PC-9 (cell line): Measurements from ENCODE around the gene CCDC34. TPM values are rescaled to one million over a fixed set of nuclear protein-coding genes. Genes with fewer than 3 reads are reported as not detected.

Experiments
- BruUV-seq: library from RNA; stranded (reverse); fragments of 400-500 nt; replicated peaks from 2 replicates; lab custom pipeline; 2021; lab: Mats Ljungman, UMichigan
- CTCF ChIA-PET: fragments of 300-600 bp; sonication (Branson Sonifier 250); formaldehyde crosslinking; loops from one replicate; lab custom pipeline; 2022; ENCODE audit warnings: antibody characterized with exemption; lab: Charles Lee
- POLR2A ChIA-PET: fragments of 300-600 bp; sonication (Branson Sonifier 250); formaldehyde crosslinking; loops from one replicate; lab custom pipeline; 2022; ENCODE audit warnings: antibody characterized with exemption; ENCODE audit not compliant: unreplicated experiment; lab: Charles Lee
- DNase-seq, 2 experiments: peaks; one replicate each; pipeline versions ENCODE4 v3.0.0 to v3.0.0-alpha.2; 2015 to 2022; ENCODE audit warnings: mixed read lengths in 1 of 2
- H2AFZ ChIP-seq: fragments of 200-600 bp; sonication (generic); 2 replicates; pipeline ENCODE4 v1.8.1; 2017; ENCODE audit warnings: antibody characterized with exemption
- H3F3A ChIP-seq: fragments of 200-600 bp; sonication (generic); 2 replicates; pipeline ENCODE4 v1.8.1; 2017; ENCODE audit warnings: antibody characterized with exemption, mild to moderate bottlenecking, low read depth; ENCODE audit not compliant: insufficient read depth
- H3K27ac ChIP-seq: fragments of 200-600 bp; sonication (generic); 2 replicates; pipeline ENCODE4 v1.6.1; 2016; ENCODE audit warnings: mixed run types
- H3K27me3 ChIP-seq: fragments of 200-600 bp; sonication (generic); 2 replicates; pipeline ENCODE4 v1.6.1; 2016; ENCODE audit warnings: low read depth, mixed run types; ENCODE audit not compliant: insufficient read depth
- H3K36me3 ChIP-seq: fragments of 200-600 bp; sonication (generic); 2 replicates; pipeline ENCODE4 v1.6.1; 2016; ENCODE audit warnings: low read depth, mixed run types
- H3K4me1 ChIP-seq: fragments of 200-600 bp; sonication (generic); replicated peaks from 2 replicates; pipeline ENCODE4 v1.6.1; 2016; ENCODE audit warnings: mixed run types; ENCODE audit not compliant: insufficient read depth
- H3K4me2 ChIP-seq: fragments of 200-600 bp; sonication (generic); 2 replicates; pipeline ENCODE4 v1.6.1; 2017; ENCODE audit warnings: mixed run types
- H3K4me3 ChIP-seq: fragments of 200-600 bp; sonication (generic); 2 replicates; pipeline ENCODE4 v1.6.1; 2016; ENCODE audit warnings: mixed run types
- H3K79me2 ChIP-seq: fragments of 200-600 bp; sonication (generic); 2 replicates; pipeline ENCODE4 v1.6.1; 2017; ENCODE audit warnings: low read depth, mixed run types
- H3K9me2 ChIP-seq: fragments of 200-600 bp; sonication (generic); 2 replicates; pipeline ENCODE4 v1.8.1; 2017; ENCODE audit warnings: mild to moderate bottlenecking; ENCODE audit not compliant: insufficient read depth
- H3K9me3 ChIP-seq: fragments of 200-600 bp; sonication (generic); 2 replicates; pipeline ENCODE4 v1.8.1; 2016; ENCODE audit warnings: low read depth; ENCODE audit not compliant: insufficient read depth
- H4K20me1 ChIP-seq: fragments of 200-600 bp; sonication (generic); 2 replicates; pipeline ENCODE4 v1.8.1; 2017; ENCODE audit not compliant: insufficient read depth
- CTCF ChIP-seq: fragments of 200-600 bp; sonication (generic); conservative IDR thresholded peaks from 2 replicates; pipeline ENCODE4 v1.6.1; 2017; ENCODE audit warnings: mixed run types, antibody characterized with exemption, mild to moderate bottlenecking, moderate library complexity
- EZH2 ChIP-seq: fragments of 200-600 bp; sonication (generic); IDR thresholded peaks from 2 replicates; pipeline ENCODE4 v1.8.0; 2017; ENCODE audit warnings: antibody characterized with exemption, low read depth
- intact Hi-C: fragments of 100-400 bp; cut with micrococcal nuclease; formaldehyde crosslinking; loops from one replicate; pipeline ENCODE4 v1.10.0; 2022; ENCODE audit not compliant: unreplicated experiment
- total RNA-seq: library from RNA; stranded (reverse); gene quantifications from 2 replicates; pipeline ENCODE4 v1.2.3, GENCODE V29; 2021

CCDC34 gene
- total RNA-seq, 1 experiment from 2014 or later: 33.6 TPM

- Histone ChIP-seq H3K9me3 (no peaks in the 10 kb centered on the region), H3K79me2 (no peaks in the 10 kb centered on the region), H3K27me3 (no peaks in the 10 kb centered on the region), H4K20me1 (no peaks in the 10 kb centered on the region), H2AFZ (no peak overlapping the region), H3K4me2 (no peak overlapping the region), H3K4me3 (no peak overlapping the region), H3K9me2 (no peaks in the 10 kb centered on the region), H3K36me3 (no peaks in the 10 kb centered on the region), H3F3A (no peaks in the 10 kb centered on the region), H3K4me1 (no peaks in the 10 kb centered on the region; the same call in 1 of the 2 replicates), H3K27ac (no peak overlapping the region)
- BruUV-seq: no TSS peak
- no peak for DNase-seq
- intact Hi-C loops: no loop called here
- ChIA-PET CTCF (no interaction called here), POLR2A (no interaction called here)
- TF ChIP-seq CTCF (no peak), EZH2 (no peak)
Observed at GRCh38 chr11:27310182-27310581, 52.8 kb downstream of the CCDC34 start.

- no peak overlapping the region for H2AFZ ChIP-seq
- no peak overlapping the region for H3K4me2 ChIP-seq
- POLR2A ChIA-PET: no interaction called here
- no peaks in the 10 kb centered on the region for H3F3A ChIP-seq
- DNase-seq: no peak
- H3K9me2 ChIP-seq: no peaks in the 10 kb centered on the region
- no peak for TF ChIP-seq CTCF
- no peak for TF ChIP-seq EZH2
- H3K4me1 ChIP-seq: no peaks in the 10 kb centered on the region; the same call in 1 of the 2 replicates
- no peaks in the 10 kb centered on the region for H3K27me3 ChIP-seq
- no peaks in the 10 kb centered on the region for H3K79me2 ChIP-seq
- H3K4me3 ChIP-seq: no peak overlapping the region
- H3K9me3 ChIP-seq: no peaks in the 10 kb centered on the region
- H3K36me3 ChIP-seq: no peaks in the 10 kb centered on the region
- CTCF ChIA-PET: interaction anchor here (0.6 to 1.2 kb wide), 2 partner anchors 13 to 177 kb away, joined by 3 read pairs; no protein-coding TSS in a partner anchor
- no peak overlapping the region for H3K27ac ChIP-seq
- intact Hi-C loops: no loop called here
- no TSS peak for BruUV-seq
- H4K20me1 ChIP-seq: no peaks in the 10 kb centered on the region
Observed at GRCh38 chr11:27309046-27309445, 54.0 kb downstream of the CCDC34 start.

- DNase-seq: no peak
- H3K9me3 ChIP-seq: no peaks in the 10 kb centered on the region
- no TSS peak for BruUV-seq
Observed at GRCh38 chr11:27307232-27307631, 55.8 kb downstream of the CCDC34 start.

More at GRCh38 chr11:27307232-27307631, 55.8 kb downstream of the CCDC34 start:
- no peaks in the 10 kb centered on the region for H4K20me1 ChIP-seq
- H3F3A ChIP-seq: no peaks in the 10 kb centered on the region
- H3K79me2 ChIP-seq: no peaks in the 10 kb centered on the region
- H3K27me3 ChIP-seq: no peaks in the 10 kb centered on the region
- CTCF ChIA-PET: no interaction called here
- H3K4me1 ChIP-seq: no peaks in the 10 kb centered on the region; the same call in 1 of the 2 replicates
- no peak overlapping the region for H3K4me3 ChIP-seq
- intact Hi-C loops: no loop called here
- H3K4me2 ChIP-seq: no peak overlapping the region
- TF ChIP-seq EZH2 (no peak), CTCF (no peak)
- H2AFZ ChIP-seq: no peak overlapping the region
- H3K9me2 ChIP-seq: no peaks in the 10 kb centered on the region
- POLR2A ChIA-PET: no interaction called here
- no peaks in the 10 kb centered on the region for H3K36me3 ChIP-seq
- no peak overlapping the region for H3K27ac ChIP-seq
